ENCODE data around the gene MAN2A2.

Gene MAN2A2

GRCh38 chr15:90902840-90903732 lies at the start of gene MAN2A2:
MAN2A2 (plus strand) TSS chr15:90903302; CDS start chr15:90904208, 906 bp downstream.
- peak; percentile 60 for DNase-seq

DNA sequence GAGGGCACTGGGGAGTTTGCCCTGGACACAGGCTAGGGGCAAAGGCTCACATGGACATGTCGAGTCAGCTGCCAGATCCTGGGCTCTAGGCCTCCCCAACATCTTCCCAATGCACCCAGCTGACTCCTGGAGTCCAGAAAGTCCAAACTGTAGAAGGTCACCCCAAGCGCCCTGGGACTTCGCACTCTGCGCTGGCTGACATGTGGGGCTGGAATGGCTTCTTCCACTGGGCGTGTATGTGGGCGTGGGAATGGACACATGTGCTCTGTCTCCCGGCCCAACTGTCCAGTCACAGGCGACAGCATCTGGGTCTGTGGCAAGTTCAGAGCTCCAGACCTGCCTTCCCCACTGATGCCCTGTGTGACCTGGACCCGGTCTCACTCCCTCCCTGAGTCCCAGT lies 48.0 kb upstream of the MAN2A2 start:
- no peak for DNase-seq

- no peak for DNase-seq
These were observed 45.8 kb upstream of the MAN2A2 start for GRCh38 chr15:90857337-90857736.

DNA sequence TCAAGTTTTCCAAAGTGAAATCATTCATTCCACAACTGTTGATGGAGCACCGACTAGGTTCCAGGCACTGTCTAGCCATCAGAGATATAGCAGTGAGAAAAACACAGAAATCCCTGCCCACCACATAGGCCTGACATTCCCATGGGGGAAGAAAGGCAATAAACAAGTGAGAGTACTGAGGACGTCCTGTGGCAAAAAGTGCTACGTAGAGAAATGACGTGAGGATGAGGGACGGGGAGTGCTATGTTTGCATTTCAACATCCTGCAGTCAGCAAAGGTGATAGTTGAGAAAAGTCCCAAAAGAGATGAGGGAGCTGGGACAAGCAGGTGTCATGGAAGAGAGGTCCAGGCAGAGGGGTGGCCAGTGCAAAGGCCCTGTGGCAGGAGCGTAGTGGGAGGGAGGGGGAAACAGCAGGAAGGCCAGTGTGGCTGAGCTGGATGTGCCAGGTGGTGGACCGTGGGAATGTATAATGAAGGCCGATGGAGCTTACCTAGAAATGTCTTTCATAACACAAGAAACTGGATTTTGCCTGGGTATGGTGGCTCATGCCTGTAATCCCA lies 45.1 kb upstream of the MAN2A2 start:
- DNase-seq: no peak

GRCh38 chr15:90859234-90860131 lies 43.6 kb upstream of the MAN2A2 start:
- no peak for DNase-seq

- DNase-seq: no peak
These were observed 42.7 kb upstream of the MAN2A2 start for GRCh38 chr15:90860450-90860849.

DNA sequence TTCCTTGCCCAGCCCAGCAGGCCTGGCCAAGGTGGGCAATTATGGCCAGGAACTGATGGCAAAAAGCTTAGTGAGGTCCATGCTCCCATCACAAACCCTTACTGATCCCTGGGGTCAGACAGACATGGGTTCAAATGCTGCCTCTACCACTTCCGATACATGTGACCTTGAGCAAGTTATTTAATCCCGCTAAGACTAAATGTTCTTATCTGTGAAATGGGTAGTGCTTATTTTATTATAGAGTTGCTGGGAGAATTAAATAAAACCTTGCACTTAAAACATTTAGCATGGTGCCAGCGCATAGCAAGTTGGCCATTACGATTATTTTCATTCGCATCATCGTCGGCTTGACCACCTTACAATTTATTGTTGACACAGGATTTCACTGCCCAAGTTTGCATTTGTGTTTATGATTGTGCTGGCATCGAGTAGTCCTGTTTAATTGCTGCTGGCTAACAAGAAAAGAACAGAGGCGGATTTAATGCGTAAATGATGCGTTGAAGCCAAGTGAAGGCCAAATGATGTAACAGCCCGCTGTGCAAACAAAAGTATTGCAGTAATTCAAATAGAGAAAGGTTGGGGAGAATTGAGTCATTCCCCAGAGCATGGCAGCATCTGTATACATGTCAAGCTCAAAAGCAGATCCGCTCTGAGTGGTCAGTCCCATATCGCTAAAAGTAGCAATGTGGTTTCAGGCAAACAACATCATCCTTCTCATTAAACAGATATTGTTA lies 42.0 kb upstream of the MAN2A2 start:
- DNase-seq: no peak

DNA sequence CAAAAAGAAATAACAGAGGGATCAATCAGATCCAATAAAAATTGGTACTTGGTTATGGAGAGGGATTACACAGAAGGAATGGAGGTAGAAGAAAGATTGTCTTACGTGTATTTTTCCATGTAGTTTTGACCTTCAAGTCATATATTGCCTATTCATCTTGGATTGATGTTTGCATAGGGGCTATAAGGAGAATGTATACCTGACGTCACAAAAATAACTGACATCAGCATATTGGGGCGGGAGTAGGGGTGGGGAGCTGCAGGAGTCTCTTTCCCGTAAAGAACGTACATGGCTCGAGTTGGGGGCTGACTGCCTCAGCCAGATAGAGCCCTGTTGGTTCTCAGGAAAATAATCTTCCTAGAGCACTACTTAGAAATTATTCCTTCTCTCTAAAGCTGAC lies 40.6 kb upstream of the MAN2A2 start:
- no peak for DNase-seq

DNA sequence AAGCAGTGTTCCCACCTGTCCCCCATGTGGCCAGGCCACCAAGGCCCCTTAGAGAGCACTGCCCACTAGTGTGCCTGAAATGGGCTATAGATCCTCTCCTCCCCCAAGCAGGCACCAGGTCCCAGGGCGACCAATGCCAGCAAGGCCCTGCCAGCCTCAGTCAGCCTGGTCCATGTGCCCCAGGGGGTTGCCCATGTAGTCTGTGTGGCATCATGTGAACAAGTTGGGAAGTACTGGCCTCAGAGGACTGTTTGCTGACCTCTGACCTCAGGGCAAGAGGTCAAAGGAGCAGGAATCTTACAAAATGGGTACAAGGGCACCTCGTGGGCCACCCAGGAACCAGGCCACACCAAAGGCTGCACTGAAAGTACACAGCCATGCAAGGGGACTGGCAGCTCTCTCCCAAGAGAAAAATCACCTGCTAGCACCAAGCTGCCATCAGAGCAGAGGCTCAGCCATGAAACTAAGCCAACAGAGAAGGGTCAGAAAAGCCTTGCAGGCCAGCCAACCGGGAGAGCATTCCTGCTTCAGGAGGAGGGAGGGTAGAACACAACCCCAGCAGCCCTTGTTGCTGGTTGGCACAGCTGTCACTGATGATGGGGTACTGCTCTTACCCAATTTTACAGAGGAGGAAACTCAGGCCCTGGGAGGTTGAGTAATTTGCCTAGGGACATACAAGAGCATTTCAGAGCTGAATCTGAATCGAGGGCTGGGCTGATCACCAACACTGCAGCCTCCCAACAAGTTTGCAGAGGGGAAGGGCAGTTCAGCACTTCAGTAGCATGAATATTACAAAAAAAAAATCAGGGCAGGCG lies 39.9 kb upstream of the MAN2A2 start:
- no peak for DNase-seq

DNA sequence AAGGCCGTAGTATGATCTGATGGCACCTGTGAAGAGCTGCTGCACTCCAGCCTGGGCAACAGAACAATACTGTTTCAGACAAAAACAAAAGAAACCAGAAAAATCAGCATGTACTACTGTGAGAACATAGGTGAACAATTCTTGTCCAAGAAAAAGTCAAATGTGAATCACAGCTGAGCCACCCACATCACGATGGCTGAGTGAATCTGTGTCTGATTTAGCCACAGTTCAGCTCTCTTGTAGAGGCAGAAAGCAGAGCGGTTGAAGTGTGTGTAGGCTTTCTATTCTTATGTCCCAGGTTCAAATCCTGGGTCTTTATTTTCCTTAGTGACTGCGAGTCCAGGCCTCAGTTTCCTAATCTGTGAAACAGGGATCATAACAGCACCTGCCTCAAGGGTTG lies 39.1 kb upstream of the MAN2A2 start:
- no peak for DNase-seq

- DNase-seq: no peak
These were observed 38.6 kb upstream of the MAN2A2 start for GRCh38 chr15:90864507-90864906.

DNA sequence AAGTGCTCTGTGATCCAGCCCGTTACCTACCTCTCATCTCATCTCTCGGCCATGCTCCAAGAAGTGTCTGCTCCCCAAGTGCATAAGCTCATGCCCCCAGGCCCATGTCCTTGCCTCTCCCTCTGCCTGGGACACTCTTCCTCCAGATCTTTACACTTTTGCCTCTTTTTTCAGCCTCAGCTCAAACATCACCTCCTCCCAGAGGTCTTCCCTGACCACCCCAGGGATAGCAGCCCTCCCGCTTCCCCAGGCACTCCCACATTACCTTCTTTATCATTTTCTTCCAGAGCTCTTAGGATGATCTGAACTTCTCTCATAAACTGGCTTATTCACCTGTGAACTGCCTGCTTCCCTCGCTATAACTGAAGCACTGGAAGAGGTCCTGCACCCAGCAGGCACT lies 37.4 kb upstream of the MAN2A2 start:
- DNase-seq: no peak

DNA sequence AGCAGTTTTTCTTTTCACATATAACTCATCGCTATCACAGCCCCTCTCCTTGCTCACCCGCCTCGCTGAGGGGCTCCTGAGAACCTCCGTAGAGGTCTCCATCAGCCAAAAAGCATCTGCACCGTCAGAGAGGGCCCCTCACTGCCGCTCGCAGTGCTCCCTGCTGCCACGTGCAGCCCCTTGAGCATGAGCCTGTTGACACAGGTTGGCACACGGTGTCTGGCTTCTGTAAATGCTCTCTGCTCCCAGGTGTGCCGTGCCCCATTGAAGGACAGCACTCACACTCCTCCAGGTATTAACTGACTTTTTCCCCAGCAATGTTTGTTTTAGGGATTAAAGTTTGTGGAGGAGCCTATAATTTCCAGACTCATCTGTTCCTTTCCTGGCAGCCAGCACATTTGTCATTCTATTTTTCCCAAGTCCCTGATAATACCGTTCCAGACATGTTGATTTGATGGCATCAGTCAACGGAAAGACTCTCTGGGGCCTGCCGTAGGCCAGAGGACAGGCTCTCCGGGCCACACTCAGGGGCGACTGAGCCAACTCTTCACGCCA lies 36.9 kb upstream of the MAN2A2 start:
- no peak for DNase-seq

DNA sequence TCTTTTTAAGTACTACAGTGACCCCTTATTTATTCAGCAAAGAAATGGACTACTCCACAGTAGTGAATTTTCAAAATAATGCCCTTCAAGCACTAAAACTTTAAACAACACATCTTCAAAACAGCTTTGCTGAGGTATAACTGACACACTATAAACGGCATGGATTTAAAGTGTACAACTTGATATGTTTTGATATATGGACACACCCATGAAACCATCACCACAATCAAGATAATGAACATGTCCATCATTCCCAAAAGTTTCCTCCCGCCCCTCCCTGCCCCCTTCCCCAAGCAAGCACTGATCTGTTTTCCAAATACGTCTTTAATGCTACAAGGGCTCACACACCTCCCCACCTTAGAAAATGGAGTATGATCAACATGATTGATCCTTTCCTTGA lies 36.3 kb upstream of the MAN2A2 start:
- DNase-seq: no peak

GRCh38 chr15:90868261-90868689 lies 34.8 kb upstream of the MAN2A2 start, which contains the start of gene FURIN:
FURIN (plus strand) TSS chr15:90868588; CDS start chr15:90875741, 7,153 bp downstream.
- DNase-seq: no peak

GRCh38 chr15:90869140-90869541 lies 34.0 kb upstream of the MAN2A2 start:
- DNase-seq: no peak

GRCh38 chr15:90869601-90870353 lies 33.3 kb upstream of the MAN2A2 start:
- peak; percentile 65 for DNase-seq

DNA sequence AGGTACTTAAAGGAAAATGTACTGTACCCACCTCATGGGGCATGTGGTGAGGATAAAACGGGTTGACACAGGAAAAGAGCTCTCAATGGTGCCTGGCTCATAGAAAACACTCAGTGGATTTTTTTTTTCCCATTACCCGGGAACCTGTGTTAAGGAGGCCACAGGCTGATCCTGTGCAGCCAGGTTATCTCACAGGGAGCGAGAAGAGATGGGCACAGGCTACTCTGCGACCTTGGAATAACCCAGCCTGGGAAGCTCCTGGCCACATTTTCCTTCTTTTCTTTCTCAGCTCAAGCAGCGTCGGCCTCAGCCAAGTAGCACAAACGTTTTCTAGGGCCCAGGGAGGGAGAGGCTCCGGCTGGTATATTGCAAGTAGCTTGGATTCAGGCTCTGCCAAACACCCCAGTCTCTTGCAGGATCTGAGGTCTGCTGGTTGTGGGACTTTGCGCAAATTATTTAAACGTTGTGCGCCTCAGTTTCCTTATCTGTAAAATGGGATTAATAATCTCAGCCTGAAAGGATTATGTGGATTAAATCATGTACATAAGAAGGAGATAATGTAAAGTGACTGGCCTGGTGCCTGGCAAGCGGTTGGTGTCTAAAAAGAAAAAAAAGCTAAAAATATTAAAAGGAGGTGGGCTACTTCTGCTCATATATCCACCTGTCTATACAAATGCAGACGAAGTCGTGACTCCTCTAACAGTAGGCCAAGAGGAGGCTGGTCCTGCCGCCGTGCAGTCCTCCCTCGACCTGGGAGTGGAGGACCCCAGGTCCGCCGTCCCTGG lies 32.6 kb upstream of the MAN2A2 start:
- DNase-seq: no peak

GRCh38 chr15:90871139-90871715 lies 31.9 kb upstream of the MAN2A2 start:
- no peak for DNase-seq
